Sigmoid colon (tissue), 7 donors: ENCODE measurements around the gene MS4A18. TPM values are rescaled to one million over a fixed set of nuclear protein-coding genes. Genes with fewer than 3 reads are reported as not detected.

Source experiments
- DNase-seq: peaks from one replicate; pipeline ENCODE4 v3.0.0-alpha.2; 2019
- H3K27ac ChIP-seq, 4 donors: fragments of 200-600 bp; sonication (generic); one replicate each; pipeline ENCODE4 v1.5.1; 2016 to 2019; ENCODE audit warnings: mild to moderate bottlenecking in 1 of 4
- H3K27me3 ChIP-seq, 3 donors: fragments of 200-600 bp; sonication (generic); one replicate each; pipeline ENCODE4 v1.5.1; 2019; ENCODE audit warnings: mild to moderate bottlenecking in 1 of 3
- H3K36me3 ChIP-seq, 4 donors: fragments of 200-600 bp; sonication (generic); one replicate each; pipeline ENCODE4 v1.5.1; 2016 to 2019
- H3K4me1 ChIP-seq, 4 donors: fragments of 200-600 bp; sonication (generic); one replicate each; pipeline ENCODE4 v1.5.1; 2017 to 2019
- H3K4me3 ChIP-seq, 4 donors: fragments of 200-600 bp; sonication (generic); one replicate each; pipeline ENCODE4 v1.5.1; 2017 to 2019; ENCODE audit warnings: mild to moderate bottlenecking in 2 of 4, moderate library complexity in 1 of 4
- H3K9me3 ChIP-seq, 4 donors: fragments of 200-600 bp in 3 of 4; sonication (generic) in 3 of 4; one replicate each; pipeline versions ENCODE4 v1.5.1 to v1.6.1; 2013 to 2019
- EP300 ChIP-seq, 4 donors: sonication (generic); formaldehyde crosslinking; IDR thresholded peaks; one replicate each; pipeline ENCODE4 v1.6.1; 2017; ENCODE audit warnings: antibody characterized with exemption in 4 of 4
- POLR2A ChIP-seq, 2 donors: fragments of 450-650 bp; IDR thresholded peaks; one replicate each; pipeline ENCODE4 v1.6.1; 2016; ENCODE audit warnings: antibody characterized with exemption in 2 of 2, mild to moderate bottlenecking in 2 of 2, moderate library complexity in 2 of 2
- POLR2AphosphoS5 ChIP-seq, 4 donors: sonication (generic); formaldehyde crosslinking; IDR thresholded peaks; one replicate each; pipeline ENCODE4 v1.6.1; 2017; ENCODE audit warnings: antibody characterized with exemption in 4 of 4
- whole genome bisulfite sequencing, 2 donors: extraction: QIAGEN DNeasy Blood & Tissue Kit; methylation state at CpG; one replicate each; pipeline ENCODE4 v1.1.7; 2013; 5-methylcytosine and 5-hydroxymethylcytosine counted together
- intact Hi-C: fragments of 100-400 bp; cut with DNase I; formaldehyde crosslinking; loops from one replicate; pipeline ENCODE4 v1.15.1; 2023
- polyA plus RNA-seq, 3 donors: library from polyadenylated mRNA; stranded (reverse); fragments of 200-250 nt; gene quantifications; one replicate each; pipeline ENCODE4 v1.2.3, GENCODE V29; 2013
- total RNA-seq, 4 donors: library from RNA; depleted of rRNA; stranded (reverse); fragments of >200 nt; gene quantifications; one replicate each; pipeline ENCODE4 v1.1.0, GENCODE V29; 2016
- TF ChIP-seq, protein P1 (sequence below), 4 experiments: fragments of 450-650 bp in 3 of 4; fragments of 200-600 bp in 1 of 4; IDR thresholded peaks; one replicate each; pipeline ENCODE4 v1.5.1; 2016 to 2019; ENCODE audit warnings: antibody characterized with exemption in 4 of 4, mild to moderate bottlenecking in 3 of 4, moderate library complexity in 2 of 4
- donor health status: healthy with polysubstance abuse.
- donor health status: Bipolar disorder and iron deficiency.
- donor health status: healthy.

The MS4A18 gene
- total and polyA plus RNA-seq, 7 donors: 0.10 TPM; not detected in 6

DNA sequence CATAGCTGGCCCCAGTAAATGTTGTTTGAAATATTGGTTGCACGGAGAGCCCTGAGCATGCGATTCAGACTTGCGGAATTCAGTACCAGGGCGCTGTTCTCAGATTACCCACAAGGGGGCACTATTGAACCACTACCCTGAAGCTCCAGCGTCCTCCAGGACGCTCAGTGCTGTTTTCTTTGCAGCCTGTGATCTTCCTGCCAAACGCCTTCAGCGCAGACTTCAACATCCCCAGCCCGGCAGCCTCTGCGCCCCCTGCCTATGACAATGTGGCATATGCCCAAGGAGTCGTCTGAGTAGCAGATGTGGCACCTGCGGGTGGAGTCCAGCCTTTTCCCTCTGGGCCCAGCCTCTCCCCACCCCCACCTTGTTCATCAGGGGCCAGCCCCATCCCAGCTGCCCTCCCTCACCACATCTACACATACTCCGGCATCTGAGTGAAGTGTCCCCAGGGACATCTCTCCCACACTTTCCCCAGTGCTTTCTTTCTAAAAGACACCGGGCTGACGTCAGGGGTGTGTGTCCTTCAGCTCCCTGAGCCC is 51.0 kb downstream of the MS4A18 start:
- Histone ChIP-seq H3K9me3 (no peaks in the 10 kb centered on the region), H3K27me3 (no peaks in the 10 kb centered on the region), H3K4me3 (no peak overlapping the region), H3K4me1 (peaks cover 0 to 11% (median 7%) of the 10 kb centered on the region in 4 donors), H3K27ac (no peak overlapping the region), H3K36me3 (no peaks in the 10 kb centered on the region)
- DNase-seq: peak; percentile 92
- TF ChIP-seq POLR2A (IDR thresholded peaks at IDR 0.05): no peak
- TF ChIP-seq, protein P1, sequence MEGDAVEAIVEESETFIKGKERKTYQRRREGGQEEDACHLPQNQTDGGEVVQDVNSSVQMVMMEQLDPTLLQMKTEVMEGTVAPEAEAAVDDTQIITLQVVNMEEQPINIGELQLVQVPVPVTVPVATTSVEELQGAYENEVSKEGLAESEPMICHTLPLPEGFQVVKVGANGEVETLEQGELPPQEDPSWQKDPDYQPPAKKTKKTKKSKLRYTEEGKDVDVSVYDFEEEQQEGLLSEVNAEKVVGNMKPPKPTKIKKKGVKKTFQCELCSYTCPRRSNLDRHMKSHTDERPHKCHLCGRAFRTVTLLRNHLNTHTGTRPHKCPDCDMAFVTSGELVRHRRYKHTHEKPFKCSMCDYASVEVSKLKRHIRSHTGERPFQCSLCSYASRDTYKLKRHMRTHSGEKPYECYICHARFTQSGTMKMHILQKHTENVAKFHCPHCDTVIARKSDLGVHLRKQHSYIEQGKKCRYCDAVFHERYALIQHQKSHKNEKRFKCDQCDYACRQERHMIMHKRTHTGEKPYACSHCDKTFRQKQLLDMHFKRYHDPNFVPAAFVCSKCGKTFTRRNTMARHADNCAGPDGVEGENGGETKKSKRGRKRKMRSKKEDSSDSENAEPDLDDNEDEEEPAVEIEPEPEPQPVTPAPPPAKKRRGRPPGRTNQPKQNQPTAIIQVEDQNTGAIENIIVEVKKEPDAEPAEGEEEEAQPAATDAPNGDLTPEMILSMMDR (IDR thresholded peaks at IDR 0.05): peak; percentile 53 to 89 (median 77)
- intact Hi-C loops: loop anchor here (2.0 to 10.0 kb wide), 3 partner anchors 67 to 359 kb away; partner anchors contain the start of gene CCDC86
- WGBS, 2 donors: 11 to 15% methylated on average over 15 of the region's 15 CpGs

DNA sequence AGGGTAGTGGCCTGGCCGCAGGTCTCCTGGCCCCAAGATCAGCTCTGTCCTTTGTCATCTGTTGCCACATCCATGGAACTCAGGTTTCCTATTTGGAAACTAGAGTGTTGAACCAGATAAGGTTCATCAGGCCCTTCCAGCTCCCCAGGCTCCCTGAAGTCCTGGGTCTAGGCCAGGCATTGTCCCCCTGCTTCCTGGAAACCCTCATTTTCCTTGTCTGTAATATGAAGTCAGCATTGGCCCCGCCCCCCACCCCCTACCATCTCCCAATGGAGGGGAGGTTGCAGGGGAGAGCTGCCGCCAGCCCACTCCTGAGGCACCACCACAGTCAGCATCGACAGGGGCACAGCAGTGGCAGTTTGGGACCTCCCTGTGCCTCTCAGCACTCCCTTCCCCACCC is 51.6 kb downstream of the MS4A18 start:
- H3K9me3 ChIP-seq: no peaks in the 10 kb centered on the region
- WGBS, 2 donors: 90 to 94% methylated on average over 4 of the region's 4 CpGs

DNA sequence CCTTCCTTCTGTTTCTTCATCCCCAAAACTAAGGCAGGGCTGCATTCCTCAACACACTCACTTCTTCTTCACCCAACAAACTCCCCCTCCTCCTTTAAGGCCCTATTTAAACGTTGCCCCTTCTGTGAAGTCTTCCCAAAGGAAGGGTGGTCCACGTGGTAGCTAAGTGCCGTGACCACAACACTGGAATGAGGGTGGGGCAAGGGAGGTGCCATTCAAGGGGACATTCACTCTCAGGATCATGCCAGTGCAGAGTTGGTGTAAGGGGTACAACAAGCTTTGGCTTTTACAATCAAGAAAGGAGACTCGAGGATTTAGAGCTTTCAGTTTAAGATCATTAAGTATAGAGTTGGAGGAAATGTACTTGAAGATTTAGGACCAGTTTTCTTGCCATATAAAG is 52.6 kb downstream of the MS4A18 start:
- peaks cover 0 to 11% (median 7%) of the 10 kb centered on the region in 4 donors for H3K4me1 ChIP-seq
- H3K27ac ChIP-seq: no peak overlapping the region
- intact Hi-C loops: loop anchor here (5.0 to 10.0 kb wide), 2 partner anchors 65 to 358 kb away; partner anchors contain the start of gene CCDC86
- DNase-seq: no peak
- no peaks in the 10 kb centered on the region for H3K9me3 ChIP-seq
- H3K36me3 ChIP-seq: no peaks in the 10 kb centered on the region
- H3K4me3 ChIP-seq: no peak overlapping the region
- TF ChIP-seq POLR2AphosphoS5 (IDR thresholded peaks at IDR 0.05) (no peak), POLR2A (IDR thresholded peaks at IDR 0.05) (no peak), EP300 (IDR thresholded peaks at IDR 0.05) (no peak)
- TF ChIP-seq, protein P1 (IDR thresholded peaks at IDR 0.05): no peak
- WGBS, 2 donors: 59 to 60% methylated on average over 4 of the region's 4 CpGs
- no peaks in the 10 kb centered on the region for H3K27me3 ChIP-seq

More for the DNA sequence above, 51.6 kb downstream of the MS4A18 start:
- Histone ChIP-seq H3K27ac (no peak overlapping the region), H3K4me1 (peaks cover 0 to 11% (median 7%) of the 10 kb centered on the region in 4 donors), H3K36me3 (no peaks in the 10 kb centered on the region), H3K4me3 (no peak overlapping the region), H3K27me3 (no peaks in the 10 kb centered on the region)
- no peak for DNase-seq
- TF ChIP-seq POLR2A (IDR thresholded peaks at IDR 0.05): no peak
- no peak for TF ChIP-seq EP300 (IDR thresholded peaks at IDR 0.05)
- no peak for TF ChIP-seq POLR2AphosphoS5 (IDR thresholded peaks at IDR 0.05)
- TF ChIP-seq, protein P1 (IDR thresholded peaks at IDR 0.05): no peak
- intact Hi-C loops: loop anchor here (5.0 to 10.0 kb wide), 2 partner anchors 66 to 359 kb away; partner anchors contain the start of gene CCDC86

DNA sequence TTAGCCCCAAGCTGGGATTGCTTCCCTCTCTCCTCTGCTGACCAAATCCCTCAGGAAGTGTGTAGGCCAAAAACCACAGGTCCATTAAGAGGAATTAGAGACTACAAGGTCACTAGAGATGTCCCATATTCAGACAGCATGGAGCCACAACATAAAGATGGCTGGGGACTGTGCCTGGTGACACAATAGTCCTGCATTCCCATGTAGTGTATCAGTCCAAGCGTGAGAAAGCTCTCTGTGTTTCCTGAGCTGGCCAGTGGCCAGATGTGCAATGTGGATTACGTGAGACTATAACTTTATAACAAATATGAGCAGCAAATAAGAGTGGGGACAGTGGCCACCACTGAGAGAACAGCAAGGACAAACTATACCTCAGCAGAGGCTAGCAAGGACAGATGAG is 53.1 kb downstream of the MS4A18 start:
- intact Hi-C loops: loop anchor here (5.0 to 10.0 kb wide), 2 partner anchors 65 to 357 kb away; partner anchors contain the start of gene CCDC86
- Histone ChIP-seq H3K36me3 (no peaks in the 10 kb centered on the region), H3K27me3 (no peaks in the 10 kb centered on the region), H3K4me1 (peaks cover 0 to 11% (median 7%) of the 10 kb centered on the region in 4 donors), H3K9me3 (no peaks in the 10 kb centered on the region), H3K27ac (no peak overlapping the region), H3K4me3 (no peak overlapping the region)
- no peak for DNase-seq
- 23 to 51% methylated on average over 2 of the region's 2 CpGs for WGBS, 2 donors
- TF ChIP-seq EP300 (IDR thresholded peaks at IDR 0.05) (no peak), POLR2A (IDR thresholded peaks at IDR 0.05) (no peak), POLR2AphosphoS5 (IDR thresholded peaks at IDR 0.05) (no peak)
- TF ChIP-seq, protein P1 (IDR thresholded peaks at IDR 0.05): no peak
